ENCODE data around the gene HOXD12. TPM values are rescaled to one million over a fixed set of nuclear protein-coding genes. Genes with fewer than 3 reads are reported as not detected.

HOXD12 gene
- total RNA-seq, 1 donor from 2014 or later = not detected

GRCh38 chr2:176124110-176124946 is 24.7 kb downstream of the HOXD12 start:
- ATAC-seq (ENCODE audit: poor library complexity) (no peak), DNase-seq (no peak)
- intact Hi-C loops (cut with DNase I) = loop anchor here (10.0 kb wide), 2 partner anchors 690 to 1020 kb away; no protein-coding TSS in a partner anchor

GRCh38 chr2:176124947-176125771 is 25.6 kb downstream of the HOXD12 start:
- no peak for ATAC-seq (ENCODE audit: poor library complexity)
- intact Hi-C loops (cut with DNase I) = loop anchor here (10.0 kb wide), 2 partner anchors 690 to 1020 kb away; no protein-coding TSS in a partner anchor
- no peak for DNase-seq

- intact Hi-C loops (cut with DNase I) = loop anchor here (10.0 kb wide), 2 partner anchors 689 to 1019 kb away; no protein-coding TSS in a partner anchor
- DNase-seq = no peak
- no peak for ATAC-seq (ENCODE audit: poor library complexity)
These were observed 26.1 kb downstream of the HOXD12 start for GRCh38 chr2:176125772-176126054.

GRCh38 chr2:176126929-176127773 is 27.6 kb downstream of the HOXD12 start:
- intact Hi-C loops (cut with DNase I) = loop anchor here (10.0 kb wide), 2 partner anchors 688 to 1018 kb away; no protein-coding TSS in a partner anchor
- ATAC-seq (ENCODE audit: poor library complexity) = no peak
- DNase-seq = peak; percentile 66

GRCh38 chr2:176127774-176128072 is 28.1 kb downstream of the HOXD12 start:
- intact Hi-C loops (cut with DNase I) = loop anchor here (10.0 kb wide), 2 partner anchors 687 to 1017 kb away; no protein-coding TSS in a partner anchor
- ATAC-seq (ENCODE audit: poor library complexity) (no peak), DNase-seq (no peak)

- DNase-seq (no peak), ATAC-seq (ENCODE audit: poor library complexity) (no peak)
- intact Hi-C loops (cut with DNase I) = loop anchor here (10.0 kb wide), 2 partner anchors 686 to 1016 kb away; no protein-coding TSS in a partner anchor
These were observed 28.8 kb downstream of the HOXD12 start for GRCh38 chr2:176128172-176128981.

- ATAC-seq (ENCODE audit: poor library complexity) = peak; percentile 38
- DNase-seq = no peak
- intact Hi-C loops (cut with DNase I) = loop anchor here (10.0 kb wide), 2 partner anchors 686 to 1016 kb away; no protein-coding TSS in a partner anchor
These were observed 29.6 kb downstream of the HOXD12 start, which contains the start of gene HOXD8 for GRCh38 chr2:176128982-176129796. Gene HOXD8, plus strand, starts transcription at chr2:176129705. Its CDS starts 662 bp downstream, at chr2:176130367.

- DNase-seq = no peak
- intact Hi-C loops (cut with DNase I) = loop anchor here (10.0 kb wide), 2 partner anchors 685 to 1015 kb away; no protein-coding TSS in a partner anchor
- ATAC-seq (ENCODE audit: poor library complexity) = no peak
These were observed 30.2 kb downstream of the HOXD12 start for GRCh38 chr2:176129813-176130146.

GRCh38 chr2:176130147-176130956 is 30.8 kb downstream of the HOXD12 start:
- peak; percentile 29 for ATAC-seq (ENCODE audit: poor library complexity)
- no peak for DNase-seq
- intact Hi-C loops (cut with DNase I) = no loop called here

GRCh38 chr2:176130957-176131847 is 31.6 kb downstream of the HOXD12 start:
- ATAC-seq (ENCODE audit: poor library complexity) (no peak), DNase-seq (no peak)
- intact Hi-C loops (cut with DNase I) = no loop called here

GRCh38 chr2:176131848-176132158 is 32.2 kb downstream of the HOXD12 start:
- DNase-seq (no peak), ATAC-seq (ENCODE audit: poor library complexity) (no peak)
- intact Hi-C loops (cut with DNase I) = no loop called here

GRCh38 chr2:176132205-176133171 is 32.9 kb downstream of the HOXD12 start:
- intact Hi-C loops (cut with DNase I) = no loop called here
- ATAC-seq (ENCODE audit: poor library complexity) (no peak), DNase-seq (no peak)

- ATAC-seq (ENCODE audit: poor library complexity) (no peak), DNase-seq (no peak)
- intact Hi-C loops (cut with DNase I) = no loop called here
These were observed 33.8 kb downstream of the HOXD12 start for GRCh38 chr2:176133389-176133788.

GRCh38 chr2:176134035-176134434 is 34.4 kb downstream of the HOXD12 start:
- no peak for ATAC-seq (ENCODE audit: poor library complexity)
- intact Hi-C loops (cut with DNase I) = no loop called here
- no peak for DNase-seq

Data from Right ventricle myocardium superior (tissue), 1 donor.